Liver (tissue), 3 donors: ENCODE results near the gene TMEM178A.

Source experiments
- ATF3 ChIP-seq: IDR thresholded peaks from 2 replicates; pipeline ENCODE4 v1.6.1; 2016; ENCODE audit warnings: antibody characterized with exemption
- CTCF ChIP-seq: fragments of 150-350 bp; IDR thresholded peaks from 2 replicates; pipeline ENCODE4 v1.5.1; 2017; ENCODE audit warnings: improper control_type of control experiment, low read depth, low read length; ENCODE audit not compliant: missing input control
- EGR1 ChIP-seq, 2 donors: IDR thresholded peaks; 2 replicates each; pipeline ENCODE4 v1.6.1; 2016 to 2018; ENCODE audit warnings: antibody characterized with exemption in 2 of 2, low read depth in 2 of 2
- FOXA1 ChIP-seq: IDR thresholded peaks from 2 replicates; pipeline ENCODE4 v1.6.1; 2016; ENCODE audit warnings: antibody characterized with exemption
- GABPA ChIP-seq, 2 donors: IDR thresholded peaks in 1 of 2; conservative IDR thresholded peaks in 1 of 2; 2 replicates each; pipeline ENCODE4 v1.6.1; 2016; ENCODE audit warnings: antibody characterized with exemption in 2 of 2, mild to moderate bottlenecking in 1 of 2, moderate library complexity in 1 of 2
- MAX ChIP-seq: IDR thresholded peaks from 2 replicates; pipeline ENCODE4 v1.6.1; 2016; ENCODE audit warnings: antibody characterized with exemption
- NR2F2 ChIP-seq: IDR thresholded peaks from 2 replicates; pipeline ENCODE4 v1.6.1; 2016; ENCODE audit warnings: antibody characterized with exemption
- RAD21 ChIP-seq, 2 donors: IDR thresholded peaks; 2 replicates each; pipeline ENCODE4 v1.6.1; 2016; ENCODE audit warnings: antibody characterized with exemption in 2 of 2, mild to moderate bottlenecking in 2 of 2
- TAF1 ChIP-seq: conservative IDR thresholded peaks from 2 replicates; pipeline ENCODE4 v1.6.1; 2016; ENCODE audit warnings: antibody characterized with exemption, mild to moderate bottlenecking
- YY1 ChIP-seq: IDR thresholded peaks from 2 replicates; pipeline ENCODE4 v1.6.1; 2016; ENCODE audit warnings: antibody characterized with exemption, mild to moderate bottlenecking
- TF ChIP-seq, protein P1 (sequence below): IDR thresholded peaks from 2 replicates; pipeline ENCODE4 v1.6.1; 2016; ENCODE audit warnings: antibody characterized with exemption, mild to moderate bottlenecking
- donor health status: healthy.
- donor health status: healthy.

DNA sequence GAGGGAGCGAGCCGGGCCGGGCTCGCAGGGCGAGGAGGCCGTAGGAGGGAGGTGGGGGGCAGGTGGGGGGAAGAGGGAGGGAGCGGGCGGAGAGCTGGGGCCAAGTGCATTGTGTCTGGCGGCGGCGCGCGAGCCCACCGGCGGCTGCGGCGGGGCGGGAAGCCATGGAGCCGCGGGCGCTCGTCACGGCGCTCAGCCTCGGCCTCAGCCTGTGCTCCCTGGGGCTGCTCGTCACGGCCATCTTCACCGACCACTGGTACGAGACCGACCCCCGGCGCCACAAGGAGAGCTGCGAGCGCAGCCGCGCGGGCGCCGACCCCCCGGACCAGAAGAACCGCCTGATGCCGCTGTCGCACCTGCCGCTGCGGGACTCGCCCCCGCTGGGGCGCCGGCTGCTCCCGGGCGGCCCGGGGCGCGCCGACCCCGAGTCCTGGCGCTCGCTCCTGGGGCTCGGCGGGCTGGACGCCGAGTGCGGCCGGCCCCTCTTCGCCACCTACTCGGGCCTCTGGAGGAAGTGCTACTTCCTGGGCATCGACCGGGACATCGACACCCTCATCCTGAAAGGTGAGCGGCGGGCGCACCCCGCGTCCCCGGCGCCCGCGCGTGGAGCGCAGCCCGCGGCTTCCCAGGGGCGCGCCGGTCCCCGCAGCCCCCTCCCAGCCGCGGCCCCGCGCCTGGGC is at the start of gene TMEM178A:
- TF ChIP-seq, protein P1, sequence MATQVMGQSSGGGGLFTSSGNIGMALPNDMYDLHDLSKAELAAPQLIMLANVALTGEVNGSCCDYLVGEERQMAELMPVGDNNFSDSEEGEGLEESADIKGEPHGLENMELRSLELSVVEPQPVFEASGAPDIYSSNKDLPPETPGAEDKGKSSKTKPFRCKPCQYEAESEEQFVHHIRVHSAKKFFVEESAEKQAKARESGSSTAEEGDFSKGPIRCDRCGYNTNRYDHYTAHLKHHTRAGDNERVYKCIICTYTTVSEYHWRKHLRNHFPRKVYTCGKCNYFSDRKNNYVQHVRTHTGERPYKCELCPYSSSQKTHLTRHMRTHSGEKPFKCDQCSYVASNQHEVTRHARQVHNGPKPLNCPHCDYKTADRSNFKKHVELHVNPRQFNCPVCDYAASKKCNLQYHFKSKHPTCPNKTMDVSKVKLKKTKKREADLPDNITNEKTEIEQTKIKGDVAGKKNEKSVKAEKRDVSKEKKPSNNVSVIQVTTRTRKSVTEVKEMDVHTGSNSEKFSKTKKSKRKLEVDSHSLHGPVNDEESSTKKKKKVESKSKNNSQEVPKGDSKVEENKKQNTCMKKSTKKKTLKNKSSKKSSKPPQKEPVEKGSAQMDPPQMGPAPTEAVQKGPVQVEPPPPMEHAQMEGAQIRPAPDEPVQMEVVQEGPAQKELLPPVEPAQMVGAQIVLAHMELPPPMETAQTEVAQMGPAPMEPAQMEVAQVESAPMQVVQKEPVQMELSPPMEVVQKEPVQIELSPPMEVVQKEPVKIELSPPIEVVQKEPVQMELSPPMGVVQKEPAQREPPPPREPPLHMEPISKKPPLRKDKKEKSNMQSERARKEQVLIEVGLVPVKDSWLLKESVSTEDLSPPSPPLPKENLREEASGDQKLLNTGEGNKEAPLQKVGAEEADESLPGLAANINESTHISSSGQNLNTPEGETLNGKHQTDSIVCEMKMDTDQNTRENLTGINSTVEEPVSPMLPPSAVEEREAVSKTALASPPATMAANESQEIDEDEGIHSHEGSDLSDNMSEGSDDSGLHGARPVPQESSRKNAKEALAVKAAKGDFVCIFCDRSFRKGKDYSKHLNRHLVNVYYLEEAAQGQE: no peak
- no peak for TF ChIP-seq CTCF
- no peak for TF ChIP-seq EGR1 (IDR thresholded peaks at IDR 0.05; ENCODE audit: low read depth in 2 of 2)
- TF ChIP-seq GABPA (IDR thresholded peaks at IDR 0.05 in 1 of 2, conservative IDR thresholded peaks at IDR 0.05 in 1 of 2): no peak
- no peak for TF ChIP-seq ATF3
- no peak for TF ChIP-seq YY1
- no peak for TF ChIP-seq RAD21 (IDR thresholded peaks at IDR 0.05)
- no peak for TF ChIP-seq TAF1
- no peak for TF ChIP-seq NR2F2
- TF ChIP-seq MAX: no peak
- TF ChIP-seq FOXA1: no peak
